Neural progenitor cell (in vitro differentiated cells): ENCODE measurements around the gene HELQ. TPM values are rescaled to one million over a fixed set of nuclear protein-coding genes. Genes with fewer than 3 reads are reported as not detected.

ENCODE experiments used
- DNase-seq: peaks from one replicate; pipeline ENCODE4 v3.0.0-alpha.2; 2016; ENCODE audit warnings: low spot score
- H2AFZ ChIP-seq: fragments of 200-600 bp; sonication (generic); replicated peaks from 2 replicates; pipeline ENCODE4 v1.6.1; 2016; ENCODE audit warnings: antibody characterized with exemption
- H3F3A ChIP-seq: fragments of 200-600 bp; sonication (generic); 2 replicates; pipeline ENCODE4 v1.6.1; 2016; ENCODE audit warnings: antibody characterized with exemption, low read depth
- H3K27ac ChIP-seq: fragments of 200-600 bp; sonication (generic); 2 replicates; pipeline ENCODE4 v1.5.1; 2016; ENCODE audit warnings: mild to moderate bottlenecking
- H3K27me3 ChIP-seq: fragments of 200-600 bp; sonication (generic); 2 replicates; pipeline ENCODE4 v1.6.1; 2016; ENCODE audit warnings: mild to moderate bottlenecking, moderate library complexity
- H3K36me3 ChIP-seq: fragments of 200-600 bp; sonication (generic); 2 replicates; pipeline ENCODE4 v1.5.1; 2016
- H3K4me1 ChIP-seq: fragments of 200-600 bp; sonication (generic); 2 replicates; pipeline ENCODE4 v1.6.1; 2016; ENCODE audit warnings: mixed run types
- H3K4me2 ChIP-seq: fragments of 200-600 bp; sonication (generic); 2 replicates; pipeline ENCODE4 v1.6.1; 2016
- H3K4me3 ChIP-seq: fragments of 200-600 bp; sonication (generic); 2 replicates; pipeline ENCODE4 v1.5.1; 2016
- H3K79me2 ChIP-seq: fragments of 200-600 bp; sonication (generic); 2 replicates; pipeline ENCODE4 v1.6.1; 2016; ENCODE audit warnings: low read depth
- H3K9ac ChIP-seq: fragments of 200-600 bp; sonication (generic); 2 replicates; pipeline ENCODE4 v1.6.1; 2016
- H3K9me3 ChIP-seq: fragments of 200-600 bp; sonication (generic); 2 replicates; pipeline ENCODE4 v1.5.1; 2016; ENCODE audit warnings: low read depth
- H4K20me1 ChIP-seq: fragments of 200-600 bp; sonication (generic); 2 replicates; pipeline ENCODE4 v1.6.1; 2016; ENCODE audit warnings: low read depth
- H3K27ac Mint-ChIP-seq: 3 replicates; pipeline ENCODE4 v1.8.0; 2021; ENCODE audit warnings: mixed read lengths
- H3K27me3 Mint-ChIP-seq: 2 replicates; pipeline ENCODE4 v1.8.0; 2022; ENCODE audit warnings: low read depth, mild to moderate bottlenecking, inconsistent platforms, moderate library complexity, mixed read lengths; ENCODE audit not compliant: insufficient read depth
- H3K36me3 Mint-ChIP-seq: 3 replicates; pipeline ENCODE4 v1.8.0; 2021; ENCODE audit warnings: mixed read lengths
- H3K4me1 Mint-ChIP-seq: 3 replicates; pipeline ENCODE4 v1.8.0; 2021; ENCODE audit warnings: mixed read lengths
- H3K4me3 Mint-ChIP-seq: 3 replicates; pipeline ENCODE4 v1.8.0; 2021; ENCODE audit warnings: mild to moderate bottlenecking, moderate library complexity, mixed read lengths
- H3K9me3 Mint-ChIP-seq: 3 replicates; pipeline ENCODE4 v1.8.0; 2020; ENCODE audit warnings: mixed read lengths
- EZH2 ChIP-seq: fragments of 200-600 bp; sonication (generic); IDR thresholded peaks from 2 replicates; pipeline ENCODE4 v1.6.1; 2017; ENCODE audit warnings: antibody characterized with exemption, mild to moderate bottlenecking, moderate library complexity
- EZH2phosphoT487 ChIP-seq: fragments of 200-600 bp; sonication (generic); IDR thresholded peaks from 2 replicates; pipeline ENCODE4 v1.6.1; 2017; ENCODE audit warnings: antibody characterized with exemption
- total RNA-seq: library from RNA; depleted of rRNA; stranded (reverse); fragments of >200 nt; gene quantifications from 2 replicates; pipeline ENCODE4 v1.2.3, GENCODE V29; 2015; ENCODE audit warnings: low replicate concordance
- TF ChIP-seq, protein P1 (sequence below): fragments of 200-600 bp; sonication (generic); IDR thresholded peaks from 2 replicates; pipeline ENCODE4 v1.5.1; 2017; ENCODE audit warnings: antibody characterized with exemption, mild to moderate bottlenecking

Gene HELQ
- total RNA-seq, 1 donor from 2014 or later: 15.3 TPM

GRCh38 chr4:83371235-83371634 lies 84.4 kb downstream of the HELQ start:
- H3F3A ChIP-seq: no peaks in the 10 kb centered on the region
- Mint-ChIP-seq H3K27ac (no peak overlapping the region), H3K4me3 (no peak overlapping the region), H3K4me1 (no peaks in the 10 kb centered on the region), H3K36me3 (no peaks in the 10 kb centered on the region), H3K9me3 (peaks cover 4% of the 10 kb centered on the region), H3K27me3 (peaks cover 5% of the 10 kb centered on the region)
- no peak overlapping the region for H3K9ac ChIP-seq
- H4K20me1 ChIP-seq: no peaks in the 10 kb centered on the region
- H3K4me3 ChIP-seq: no peak overlapping the region
- H3K4me1 ChIP-seq: no peaks in the 10 kb centered on the region
- no peaks in the 10 kb centered on the region for H3K9me3 ChIP-seq
- no peaks in the 10 kb centered on the region for H3K27me3 ChIP-seq
- no peak overlapping the region for H3K27ac ChIP-seq
- H3K79me2 ChIP-seq: no peaks in the 10 kb centered on the region
- H3K4me2 ChIP-seq: no peak overlapping the region
- no peaks in the 10 kb centered on the region for H3K36me3 ChIP-seq
- DNase-seq: no peak
- TF ChIP-seq, protein P1, sequence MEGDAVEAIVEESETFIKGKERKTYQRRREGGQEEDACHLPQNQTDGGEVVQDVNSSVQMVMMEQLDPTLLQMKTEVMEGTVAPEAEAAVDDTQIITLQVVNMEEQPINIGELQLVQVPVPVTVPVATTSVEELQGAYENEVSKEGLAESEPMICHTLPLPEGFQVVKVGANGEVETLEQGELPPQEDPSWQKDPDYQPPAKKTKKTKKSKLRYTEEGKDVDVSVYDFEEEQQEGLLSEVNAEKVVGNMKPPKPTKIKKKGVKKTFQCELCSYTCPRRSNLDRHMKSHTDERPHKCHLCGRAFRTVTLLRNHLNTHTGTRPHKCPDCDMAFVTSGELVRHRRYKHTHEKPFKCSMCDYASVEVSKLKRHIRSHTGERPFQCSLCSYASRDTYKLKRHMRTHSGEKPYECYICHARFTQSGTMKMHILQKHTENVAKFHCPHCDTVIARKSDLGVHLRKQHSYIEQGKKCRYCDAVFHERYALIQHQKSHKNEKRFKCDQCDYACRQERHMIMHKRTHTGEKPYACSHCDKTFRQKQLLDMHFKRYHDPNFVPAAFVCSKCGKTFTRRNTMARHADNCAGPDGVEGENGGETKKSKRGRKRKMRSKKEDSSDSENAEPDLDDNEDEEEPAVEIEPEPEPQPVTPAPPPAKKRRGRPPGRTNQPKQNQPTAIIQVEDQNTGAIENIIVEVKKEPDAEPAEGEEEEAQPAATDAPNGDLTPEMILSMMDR: no peak
- TF ChIP-seq EZH2phosphoT487 (no peak), EZH2 (no peak)
- no peak overlapping the region for H2AFZ ChIP-seq

- Histone ChIP-seq H3K27me3 (no peaks in the 10 kb centered on the region), H3K4me1 (no peaks in the 10 kb centered on the region), H3K4me3 (no peak overlapping the region), H3K79me2 (no peaks in the 10 kb centered on the region), H2AFZ (no peak overlapping the region), H4K20me1 (no peaks in the 10 kb centered on the region), H3K9me3 (no peaks in the 10 kb centered on the region), H3K4me2 (no peak overlapping the region), H3K27ac (no peak overlapping the region), H3K9ac (no peak overlapping the region), H3F3A (no peaks in the 10 kb centered on the region), H3K36me3 (no peaks in the 10 kb centered on the region)
- H3K9me3 Mint-ChIP-seq: no peaks in the 10 kb centered on the region
- no peaks in the 10 kb centered on the region for H3K4me1 Mint-ChIP-seq
- TF ChIP-seq EZH2phosphoT487: no peak
- no peak for TF ChIP-seq EZH2
- TF ChIP-seq, protein P1: no peak
- H3K4me3 Mint-ChIP-seq: no peak overlapping the region
- no peaks in the 10 kb centered on the region for H3K36me3 Mint-ChIP-seq
- peaks cover 5% of the 10 kb centered on the region for H3K27me3 Mint-ChIP-seq
- H3K27ac Mint-ChIP-seq: no peak overlapping the region
- no peak for DNase-seq
These were observed 85.0 kb downstream of the HELQ start for GRCh38 chr4:83370640-83370906.

GRCh38 chr4:83369831-83370639 lies 85.6 kb downstream of the HELQ start:
- H2AFZ ChIP-seq: no peak overlapping the region
- no peaks in the 10 kb centered on the region for H3K9me3 ChIP-seq
- H3K4me3 Mint-ChIP-seq: no peak overlapping the region
- H3K4me2 ChIP-seq: no peak overlapping the region
- H3K9ac ChIP-seq: no peak overlapping the region
- no peak overlapping the region for H3K27ac Mint-ChIP-seq
- H3K79me2 ChIP-seq: no peaks in the 10 kb centered on the region
- H4K20me1 ChIP-seq: no peaks in the 10 kb centered on the region
- H3K4me1 ChIP-seq: no peaks in the 10 kb centered on the region
- H3K9me3 Mint-ChIP-seq: no peaks in the 10 kb centered on the region
- H3K4me3 ChIP-seq: no peak overlapping the region
- H3F3A ChIP-seq: no peaks in the 10 kb centered on the region
- no peaks in the 10 kb centered on the region for H3K36me3 Mint-ChIP-seq
- TF ChIP-seq, protein P1: no peak
- no peak for TF ChIP-seq EZH2phosphoT487
- TF ChIP-seq EZH2: no peak
- H3K27me3 Mint-ChIP-seq: peaks cover 5% of the 10 kb centered on the region
- H3K27me3 ChIP-seq: no peaks in the 10 kb centered on the region
- no peak overlapping the region for H3K27ac ChIP-seq
- H3K36me3 ChIP-seq: no peaks in the 10 kb centered on the region
- no peak for DNase-seq
- H3K4me1 Mint-ChIP-seq: no peaks in the 10 kb centered on the region
